Inferior parietal cortex (tissue), 1 donor: Measurements from ENCODE around the gene ACOT13.
"Not testable (repeated sequence)": the region's sequence is repeated elsewhere in the genome, so short reads cannot be mapped to it uniquely, and the experiment has no call there.

Source experiments
- DNase-seq: peaks from one replicate; pipeline ENCODE4 v3.0.0-alpha.2; 2016; ENCODE audit errors: extremely low spot score

The ACOT13 gene

GRCh38 chr6:24731456-24732134 lies 64.7 kb downstream of the ACOT13 start:
- not testable (repeated sequence) for DNase-seq

- no peak for DNase-seq
Measured at GRCh38 chr6:24734166-24734565, 67.3 kb downstream of the ACOT13 start.

GRCh38 chr6:24734710-24735109 lies 67.8 kb downstream of the ACOT13 start:
- not testable (repeated sequence) for DNase-seq

- no peak for DNase-seq
Measured at GRCh38 chr6:24738741-24739140, 71.9 kb downstream of the ACOT13 start.

GRCh38 chr6:24740861-24741260 lies 74.0 kb downstream of the ACOT13 start:
- no peak for DNase-seq

- no peak for DNase-seq
Measured at GRCh38 chr6:24742216-24742738, 75.4 kb downstream of the ACOT13 start.

- DNase-seq = no peak
Measured at GRCh38 chr6:24743265-24743943, 76.5 kb downstream of the ACOT13 start.

- DNase-seq = no peak
Measured at GRCh38 chr6:24743944-24744335, 77.1 kb downstream of the ACOT13 start.

GRCh38 chr6:24744911-24745310 lies 78.0 kb downstream of the ACOT13 start:
- DNase-seq = no peak

GRCh38 chr6:24749297-24749696 lies 82.4 kb downstream of the ACOT13 start:
- no peak for DNase-seq

- DNase-seq = not testable (repeated sequence)
Measured at GRCh38 chr6:24750878-24751277, 84.0 kb downstream of the ACOT13 start.

GRCh38 chr6:24752503-24752902 lies 85.6 kb downstream of the ACOT13 start:
- DNase-seq = no peak

- DNase-seq = no peak
Measured at GRCh38 chr6:24752917-24753492, 86.1 kb downstream of the ACOT13 start.

- DNase-seq = no peak
Measured at GRCh38 chr6:24753545-24753944, 86.7 kb downstream of the ACOT13 start.

- not testable (repeated sequence) for DNase-seq
Measured at GRCh38 chr6:24754378-24754777, 87.5 kb downstream of the ACOT13 start.
